Endothelial cell of umbilical vein (primary cell): ENCODE measurements around the gene AP3M1. TPM values are rescaled to one million over a fixed set of nuclear protein-coding genes. Genes with fewer than 3 reads are reported as not detected.

Source experiments
- BruUV-seq: library from RNA; stranded (reverse); fragments of 400-500 nt; replicated peaks from 2 replicates; lab custom pipeline; 2021; lab: Mats Ljungman, UMichigan
- CTCF ChIA-PET: fragments of 300-600, 350-600 bp; sonication (Branson Sonifier 250); formaldehyde crosslinking; loops from one replicate; lab custom pipeline; 2021; ENCODE audit warnings: antibody characterized with exemption, inconsistent platforms; lab: Charles Lee
- POLR2A ChIA-PET: fragments of 300-600, 350-600 bp; sonication (Branson Sonifier 250); formaldehyde crosslinking; loops from one replicate; lab custom pipeline; 2021; ENCODE audit warnings: antibody characterized with exemption, inconsistent platforms; lab: Charles Lee
- DNase-seq: peaks from one replicate; pipeline ENCODE4 v3.0.0-alpha.2; 2011; ENCODE audit warnings: low read depth, low spot score
- FAIRE-seq: peaks from 2 replicates; lab custom pipeline; 2011; peaks lifted over from hg19 to GRCh38; lab: Jason Lieb, UNC
- H2AFZ ChIP-seq: 2 replicates; pipeline ENCODE4 v1.6.0; 2012; ENCODE audit warnings: low read depth, low read length, control low read depth, inconsistent platforms
- H3K27ac ChIP-seq: 2 replicates; pipeline ENCODE4 v1.5.1; 2011; ENCODE audit warnings: low read depth, mild to moderate bottlenecking, control low read depth, low read length, moderate library complexity; ENCODE audit not compliant: insufficient read depth
- H3K27me3 ChIP-seq, 2 experiments: 2 replicates each; pipeline versions ENCODE4 v1.6.0 to v1.6.1; 2011; ENCODE audit warnings: low read length in 2 of 2, mixed read lengths in 1 of 2; ENCODE audit not compliant: control insufficient read depth in 2 of 2, insufficient read depth in 2 of 2
- H3K36me3 ChIP-seq, 2 experiments: 2 replicates in 1 of 2; 3 replicates in 1 of 2; pipeline ENCODE4 v1.5.1; 2011; ENCODE audit warnings: low read length in 2 of 2, mild to moderate bottlenecking in 1 of 2, moderate library complexity in 1 of 2; ENCODE audit not compliant: control insufficient read depth in 2 of 2, insufficient read depth in 2 of 2; ENCODE audit errors: extremely low read depth in 1 of 2
- H3K4me1 ChIP-seq: 3 replicates; pipeline ENCODE4 v1.5.1; 2011; ENCODE audit warnings: mild to moderate bottlenecking, low read length; ENCODE audit not compliant: control insufficient read depth, insufficient read depth; ENCODE audit errors: extremely low read depth
- H3K4me2 ChIP-seq: 2 replicates; pipeline ENCODE4 v1.6.1; 2011; ENCODE audit warnings: low read length, control low read depth, mixed read lengths; ENCODE audit not compliant: insufficient read depth
- H3K4me3 ChIP-seq, 3 experiments: fragments of 200-600 bp in 1 of 3; sonication (generic), shearing (Covaris generic) in 1 of 3; replicated peaks in 1 of 3; 2 replicates each; pipeline ENCODE4 v1.5.1; 2011 to 2016; ENCODE audit warnings: control low read depth in 3 of 3, low read length in 3 of 3, mild to moderate bottlenecking in 2 of 3, inconsistent platforms in 1 of 3, low read depth in 1 of 3, moderate library complexity in 1 of 3; ENCODE audit not compliant: insufficient read depth in 1 of 3
- H3K79me2 ChIP-seq: 2 replicates; pipeline ENCODE4 v1.6.0; 2012; ENCODE audit warnings: low read length, inconsistent platforms; ENCODE audit not compliant: control insufficient read depth, insufficient read depth
- H3K9ac ChIP-seq: replicated peaks from 2 replicates; pipeline ENCODE3; 2011; ENCODE audit warnings: low read length, control low read depth; ENCODE audit not compliant: insufficient read depth; ENCODE audit errors: extremely low read depth
- H3K9me1 ChIP-seq: replicated peaks from 3 replicates; pipeline ENCODE4 v1.6.0; 2011; ENCODE audit warnings: mild to moderate bottlenecking, low read length; ENCODE audit not compliant: control insufficient read depth, insufficient read depth; ENCODE audit errors: extremely low read depth
- H3K9me3 ChIP-seq: replicated peaks from 2 replicates; pipeline ENCODE4 v1.5.1; 2012; ENCODE audit warnings: low read length, inconsistent platforms; ENCODE audit not compliant: control insufficient read depth, insufficient read depth
- H4K20me1 ChIP-seq: replicated peaks from 2 replicates; pipeline ENCODE3; 2011; ENCODE audit warnings: mild to moderate bottlenecking, low read length; ENCODE audit not compliant: control insufficient read depth, insufficient read depth; ENCODE audit errors: extremely low read depth
- EZH2 ChIP-seq: IDR thresholded peaks from 2 replicates; pipeline ENCODE4 v1.6.1; 2012; ENCODE audit warnings: borderline replicate concordance, low read depth, mild to moderate bottlenecking, moderate library complexity, low read length, inconsistent platforms; ENCODE audit not compliant: severe bottlenecking
- FOS ChIP-seq: IDR thresholded peaks from 2 replicates; pipeline ENCODE4 v1.6.1; 2011; ENCODE audit warnings: mild to moderate bottlenecking, low read length, moderate library complexity, borderline replicate concordance; ENCODE audit not compliant: insufficient read depth
- GATA2 ChIP-seq: IDR thresholded peaks from 2 replicates; pipeline ENCODE4 v1.7.0; 2011; ENCODE audit warnings: low read depth, mild to moderate bottlenecking, moderate library complexity, mixed read lengths, low read length; ENCODE audit not compliant: insufficient read length, insufficient read depth
- JUN ChIP-seq: IDR thresholded peaks from 2 replicates; pipeline ENCODE4 v1.6.1; 2011; ENCODE audit warnings: borderline replicate concordance, low read depth; ENCODE audit not compliant: insufficient read length, insufficient read depth
- MYC ChIP-seq: IDR thresholded peaks from one replicate; pipeline ENCODE4 v1.6.1; 2011; ENCODE audit warnings: mild to moderate bottlenecking, low read depth, low read length
- POLR2A ChIP-seq: IDR thresholded peaks from 2 replicates; pipeline ENCODE4 v1.6.1; 2012; ENCODE audit warnings: low read depth, mild to moderate bottlenecking, control low read depth, low read length
- POLR2AphosphoS5 ChIP-seq: IDR thresholded peaks from 2 replicates; pipeline ENCODE4 v1.6.1; 2012; ENCODE audit warnings: low read depth, mild to moderate bottlenecking, control low read depth, low read length, moderate library complexity; ENCODE audit not compliant: insufficient read depth
- dilution Hi-C: fragments of 300-500 bp; cut with MboI; formaldehyde crosslinking; loops from one replicate; pipeline ENCODE4 v1.15.0; 2019; ENCODE audit warnings: low sequenced_read_pairs; ENCODE audit not compliant: extremely low pct_ligation_motif_present
- intact Hi-C: fragments of 100-400 bp; cut with micrococcal nuclease; formaldehyde crosslinking; loops from one replicate; pipeline ENCODE4 v1.10.0; 2022
- polyA plus RNA-seq, 4 experiments: library from polyadenylated mRNA; depleted of rRNA in 3 of 4; stranded (reverse) in 3 of 4; unstranded in 1 of 4; fragments of >200 nt; gene quantifications; 2 replicates each; pipeline versions ENCODE4 v1.2.1 to v1.2.3, GENCODE V29; 2011 to 2012; ENCODE audit warnings: missing spikeins in 1 of 4
- total RNA-seq: library from RNA; stranded (reverse); gene quantifications from 2 replicates; pipeline ENCODE4 v1.2.3, GENCODE V29; 2021
- TF ChIP-seq, protein P1 (sequence below), 2 donors: IDR thresholded peaks; 1 replicate in 1 of 2; 2 replicates in 1 of 2; pipeline ENCODE4 v1.5.1; 2011; ENCODE audit warnings: low read length in 2 of 2, mild to moderate bottlenecking in 2 of 2, moderate library complexity in 2 of 2, control low read depth in 1 of 2, inconsistent platforms in 1 of 2, low read depth in 1 of 2; ENCODE audit not compliant: insufficient read depth in 1 of 2; ENCODE audit errors: extremely low read depth in 1 of 2
- TF ChIP-seq, protein P2 (sequence below): IDR thresholded peaks from 2 replicates; pipeline ENCODE4 v1.6.1; 2011; ENCODE audit not compliant: insufficient read depth, insufficient read length

AP3M1 gene
- total and polyA plus RNA-seq, 2 donors (not counting 3 experiments of a cell fraction or from before 2014, with no cell fraction given) = 34.0 to 58.8 TPM

DNA sequence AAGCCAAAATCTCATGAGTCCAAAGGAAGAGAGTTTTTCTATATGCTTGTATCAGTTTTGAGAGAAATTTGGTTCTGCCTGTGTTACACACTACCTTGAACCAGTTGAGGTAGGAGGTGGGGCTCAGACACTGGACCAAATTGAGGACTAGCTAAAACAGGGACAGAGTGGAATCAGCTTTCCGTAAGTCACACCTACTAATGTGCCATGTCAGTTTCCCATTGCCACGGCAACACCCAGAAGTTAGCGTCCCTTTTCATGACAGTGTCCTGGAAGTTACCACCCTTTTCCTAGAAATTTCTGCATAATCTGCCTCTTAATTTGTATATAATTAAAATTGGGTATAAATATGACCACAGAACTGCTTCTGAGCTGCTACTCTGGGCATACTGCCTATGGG lies 9.4 kb upstream of the AP3M1 start:
- intact Hi-C loops (no loop called here), dilution Hi-C loops (no loop called here)
- H3K27me3 ChIP-seq = no peaks in the 10 kb centered on the region
- H3K9me1 ChIP-seq = no peaks in the 10 kb centered on the region
- H3K4me1 ChIP-seq = peaks cover 12% of the 10 kb centered on the region
- TF ChIP-seq, protein P1, sequence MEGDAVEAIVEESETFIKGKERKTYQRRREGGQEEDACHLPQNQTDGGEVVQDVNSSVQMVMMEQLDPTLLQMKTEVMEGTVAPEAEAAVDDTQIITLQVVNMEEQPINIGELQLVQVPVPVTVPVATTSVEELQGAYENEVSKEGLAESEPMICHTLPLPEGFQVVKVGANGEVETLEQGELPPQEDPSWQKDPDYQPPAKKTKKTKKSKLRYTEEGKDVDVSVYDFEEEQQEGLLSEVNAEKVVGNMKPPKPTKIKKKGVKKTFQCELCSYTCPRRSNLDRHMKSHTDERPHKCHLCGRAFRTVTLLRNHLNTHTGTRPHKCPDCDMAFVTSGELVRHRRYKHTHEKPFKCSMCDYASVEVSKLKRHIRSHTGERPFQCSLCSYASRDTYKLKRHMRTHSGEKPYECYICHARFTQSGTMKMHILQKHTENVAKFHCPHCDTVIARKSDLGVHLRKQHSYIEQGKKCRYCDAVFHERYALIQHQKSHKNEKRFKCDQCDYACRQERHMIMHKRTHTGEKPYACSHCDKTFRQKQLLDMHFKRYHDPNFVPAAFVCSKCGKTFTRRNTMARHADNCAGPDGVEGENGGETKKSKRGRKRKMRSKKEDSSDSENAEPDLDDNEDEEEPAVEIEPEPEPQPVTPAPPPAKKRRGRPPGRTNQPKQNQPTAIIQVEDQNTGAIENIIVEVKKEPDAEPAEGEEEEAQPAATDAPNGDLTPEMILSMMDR (IDR thresholded peaks at IDR 0.05; ENCODE audit: extremely low read depth in 1 of 2, insufficient read depth in 1 of 2, low read depth in 1 of 2, low read length in 2 of 2) = no peak
- TF ChIP-seq JUN = no peak
- TF ChIP-seq MYC = no peak
- no peak for TF ChIP-seq GATA2
- no peak for TF ChIP-seq EZH2
- TF ChIP-seq POLR2AphosphoS5 = no peak
- TF ChIP-seq, protein P2, sequence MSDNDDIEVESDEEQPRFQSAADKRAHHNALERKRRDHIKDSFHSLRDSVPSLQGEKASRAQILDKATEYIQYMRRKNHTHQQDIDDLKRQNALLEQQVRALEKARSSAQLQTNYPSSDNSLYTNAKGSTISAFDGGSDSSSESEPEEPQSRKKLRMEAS = no peak
- no peak for TF ChIP-seq POLR2A
- TF ChIP-seq FOS = no peak
- no peak overlapping the region for H3K27ac ChIP-seq
- no peaks in the 10 kb centered on the region for H4K20me1 ChIP-seq
- no peak for FAIRE-seq
- no TSS peak for BruUV-seq
- ChIA-PET POLR2A (no interaction called here), CTCF (no interaction called here)
- no peaks in the 10 kb centered on the region for H3K9me3 ChIP-seq
- H3K79me2 ChIP-seq = peaks cover 2% of the 10 kb centered on the region
- H3K4me3 ChIP-seq = no peak overlapping the region
- no peak overlapping the region for H3K9ac ChIP-seq
- H3K4me2 ChIP-seq = no peak overlapping the region
- H2AFZ ChIP-seq = no peak overlapping the region
- DNase-seq = no peak
- no peaks in the 10 kb centered on the region for H3K36me3 ChIP-seq
